ENCODE results near the gene PRORP.

DNA sequence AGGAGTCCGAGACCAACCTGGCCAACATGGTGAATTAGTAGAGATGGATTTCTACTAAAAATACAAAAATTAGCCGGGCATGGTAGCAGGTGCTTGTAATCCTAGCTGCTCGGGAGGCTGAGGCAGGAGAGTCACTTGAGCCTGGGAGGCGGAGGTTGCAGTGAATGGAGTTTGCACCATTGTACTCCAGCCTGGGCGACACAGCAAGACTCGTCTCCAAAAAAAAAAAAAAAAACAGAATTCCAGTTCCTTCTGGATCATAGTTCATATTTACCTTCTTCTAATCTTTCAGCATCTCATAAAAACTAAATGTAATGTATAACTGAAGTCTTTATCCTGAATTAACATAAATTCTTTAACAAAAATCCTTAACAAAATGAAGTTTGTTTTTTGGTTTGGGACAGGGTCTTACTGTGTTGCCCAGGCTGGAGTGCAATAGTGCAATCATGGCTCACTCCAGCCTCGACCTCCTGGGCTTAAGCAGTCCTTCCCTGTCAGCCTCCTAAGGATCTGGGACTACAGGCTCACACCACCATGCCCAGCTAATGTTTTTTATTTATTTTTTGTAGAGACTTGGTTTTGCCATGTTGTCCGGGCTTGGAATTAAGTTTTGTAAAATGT lies 38.7 kb upstream of the PRORP start:
- TF ChIP-seq, protein P1, sequence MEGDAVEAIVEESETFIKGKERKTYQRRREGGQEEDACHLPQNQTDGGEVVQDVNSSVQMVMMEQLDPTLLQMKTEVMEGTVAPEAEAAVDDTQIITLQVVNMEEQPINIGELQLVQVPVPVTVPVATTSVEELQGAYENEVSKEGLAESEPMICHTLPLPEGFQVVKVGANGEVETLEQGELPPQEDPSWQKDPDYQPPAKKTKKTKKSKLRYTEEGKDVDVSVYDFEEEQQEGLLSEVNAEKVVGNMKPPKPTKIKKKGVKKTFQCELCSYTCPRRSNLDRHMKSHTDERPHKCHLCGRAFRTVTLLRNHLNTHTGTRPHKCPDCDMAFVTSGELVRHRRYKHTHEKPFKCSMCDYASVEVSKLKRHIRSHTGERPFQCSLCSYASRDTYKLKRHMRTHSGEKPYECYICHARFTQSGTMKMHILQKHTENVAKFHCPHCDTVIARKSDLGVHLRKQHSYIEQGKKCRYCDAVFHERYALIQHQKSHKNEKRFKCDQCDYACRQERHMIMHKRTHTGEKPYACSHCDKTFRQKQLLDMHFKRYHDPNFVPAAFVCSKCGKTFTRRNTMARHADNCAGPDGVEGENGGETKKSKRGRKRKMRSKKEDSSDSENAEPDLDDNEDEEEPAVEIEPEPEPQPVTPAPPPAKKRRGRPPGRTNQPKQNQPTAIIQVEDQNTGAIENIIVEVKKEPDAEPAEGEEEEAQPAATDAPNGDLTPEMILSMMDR (IDR thresholded peaks at IDR 0.05; ENCODE audit: extremely low read depth in 1 of 2, insufficient read depth in 1 of 2, low read depth in 1 of 2, low read length in 2 of 2) = no peak
- TF ChIP-seq, protein P2, sequence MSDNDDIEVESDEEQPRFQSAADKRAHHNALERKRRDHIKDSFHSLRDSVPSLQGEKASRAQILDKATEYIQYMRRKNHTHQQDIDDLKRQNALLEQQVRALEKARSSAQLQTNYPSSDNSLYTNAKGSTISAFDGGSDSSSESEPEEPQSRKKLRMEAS (IDR thresholded peaks at IDR 0.05; ENCODE audit: insufficient read depth, insufficient read length) = no peak
- no peak for TF ChIP-seq EZH2 (IDR thresholded peaks at IDR 0.05; ENCODE audit: borderline replicate concordance, low read depth, low read length, severe bottlenecking)
- no peak for TF ChIP-seq POLR2AphosphoS5 (IDR thresholded peaks at IDR 0.05; ENCODE audit: insufficient read depth, low read depth, low read length)
- TF ChIP-seq POLR2A (IDR thresholded peaks at IDR 0.05; ENCODE audit: low read depth, low read length) = no peak
